T-helper 1 cell (primary cell): ENCODE results near the gene ADGRF5.

Experiments
- DNase-seq, 5 donors: peaks; one replicate each; pipeline ENCODE4 v3.0.0-alpha.2; 2012 to 2020

The ADGRF5 gene

GRCh38 chr6:46819561-46819960 lies 102.2 kb downstream of the ADGRF5 start:
- DNase-seq = no peak

GRCh38 chr6:46816626-46817025 lies 105.1 kb downstream of the ADGRF5 start:
- DNase-seq = no peak

DNA sequence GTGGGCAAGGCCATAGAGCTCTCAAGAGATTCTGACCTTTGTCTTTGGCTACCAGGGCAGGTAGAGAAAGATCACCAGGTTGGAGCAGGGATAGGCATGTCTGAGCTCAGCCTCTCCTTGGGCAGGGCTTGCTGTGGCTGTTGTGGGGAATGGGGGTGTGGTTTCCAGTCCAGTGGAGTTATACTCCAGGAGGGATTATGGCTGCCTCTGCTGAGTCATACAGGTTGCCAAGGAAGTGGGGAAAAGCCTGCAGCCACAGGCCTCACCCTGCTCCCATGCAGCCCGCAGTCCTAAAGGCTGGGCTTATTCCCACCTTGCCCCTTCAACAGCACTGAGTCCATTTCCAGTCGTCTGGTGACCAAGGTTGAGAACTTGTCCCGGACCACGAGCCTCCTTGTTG lies 106.6 kb downstream of the ADGRF5 start:
- DNase-seq = no peak

DNA sequence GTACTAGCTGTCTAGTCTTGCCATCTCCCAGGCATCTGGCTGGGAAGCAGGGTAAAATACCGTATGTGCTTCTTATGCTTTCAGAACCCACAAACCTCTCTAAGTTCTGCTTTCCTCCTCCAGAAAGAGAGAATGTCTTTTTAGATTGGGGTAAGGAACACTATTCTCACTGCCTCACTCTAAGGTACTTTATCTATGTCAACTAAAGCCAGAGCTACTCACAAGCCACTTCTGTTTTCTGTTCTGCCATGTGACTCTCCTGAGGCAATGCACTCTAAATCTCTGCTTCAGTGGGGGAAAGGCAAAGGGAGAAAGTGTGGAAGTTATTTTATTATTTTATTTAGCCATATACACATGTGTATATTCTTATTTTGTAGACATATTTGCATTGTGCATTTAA lies 112.9 kb downstream of the ADGRF5 start:
- no peak for DNase-seq
